GM21619 (cell line): ENCODE results near the gene KSR2.

Experiments
- ATAC-seq: cut with Tn5 transposase; IDR thresholded peaks from one replicate; pipeline ENCODE4 v1.9.1; 2021; ENCODE audit not compliant: unreplicated experiment

KSR2 gene

DNA sequence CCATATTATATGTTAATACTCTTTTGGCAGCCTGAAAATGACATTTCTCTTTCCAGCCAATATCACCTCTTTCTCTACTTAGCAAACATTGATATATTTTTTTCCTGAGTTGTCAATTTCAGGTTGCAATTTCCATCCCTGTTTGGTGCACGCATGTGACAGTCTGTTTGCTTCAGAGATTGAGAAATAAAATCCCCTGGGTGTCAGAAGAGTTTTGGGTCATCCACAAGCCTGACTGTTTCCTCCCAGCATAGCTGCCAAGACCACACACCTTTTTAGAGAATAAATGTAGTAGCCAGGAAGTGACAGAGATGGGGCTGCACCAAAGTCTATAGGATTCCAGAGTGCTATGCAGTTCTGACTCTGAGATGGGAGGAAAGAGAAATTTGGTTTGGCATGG, 462.5 kb downstream of the KSR2 start:
- no peak for ATAC-seq

DNA sequence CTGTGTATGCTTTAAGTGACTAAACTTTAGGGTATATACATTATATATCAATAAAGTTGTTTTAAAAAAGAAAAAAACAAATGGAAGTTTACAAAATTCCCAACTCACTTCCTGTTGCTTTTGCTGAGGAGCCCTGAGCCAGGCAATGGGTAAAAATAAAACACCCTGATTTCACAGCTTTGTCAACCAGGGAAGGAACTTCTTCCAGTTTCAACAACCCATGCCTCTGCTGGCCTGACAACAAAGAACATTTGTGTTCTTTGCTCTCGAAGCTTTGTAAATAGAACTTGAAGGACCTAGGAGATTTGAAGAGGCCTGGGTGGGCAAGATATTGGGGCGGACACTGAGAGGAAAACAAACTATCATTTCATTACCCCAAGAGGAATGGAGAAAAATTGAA, 466.2 kb downstream of the KSR2 start:
- no peak for ATAC-seq

GRCh38 chr12:117502233-117502632, 466.6 kb downstream of the KSR2 start:
- no peak for ATAC-seq

DNA sequence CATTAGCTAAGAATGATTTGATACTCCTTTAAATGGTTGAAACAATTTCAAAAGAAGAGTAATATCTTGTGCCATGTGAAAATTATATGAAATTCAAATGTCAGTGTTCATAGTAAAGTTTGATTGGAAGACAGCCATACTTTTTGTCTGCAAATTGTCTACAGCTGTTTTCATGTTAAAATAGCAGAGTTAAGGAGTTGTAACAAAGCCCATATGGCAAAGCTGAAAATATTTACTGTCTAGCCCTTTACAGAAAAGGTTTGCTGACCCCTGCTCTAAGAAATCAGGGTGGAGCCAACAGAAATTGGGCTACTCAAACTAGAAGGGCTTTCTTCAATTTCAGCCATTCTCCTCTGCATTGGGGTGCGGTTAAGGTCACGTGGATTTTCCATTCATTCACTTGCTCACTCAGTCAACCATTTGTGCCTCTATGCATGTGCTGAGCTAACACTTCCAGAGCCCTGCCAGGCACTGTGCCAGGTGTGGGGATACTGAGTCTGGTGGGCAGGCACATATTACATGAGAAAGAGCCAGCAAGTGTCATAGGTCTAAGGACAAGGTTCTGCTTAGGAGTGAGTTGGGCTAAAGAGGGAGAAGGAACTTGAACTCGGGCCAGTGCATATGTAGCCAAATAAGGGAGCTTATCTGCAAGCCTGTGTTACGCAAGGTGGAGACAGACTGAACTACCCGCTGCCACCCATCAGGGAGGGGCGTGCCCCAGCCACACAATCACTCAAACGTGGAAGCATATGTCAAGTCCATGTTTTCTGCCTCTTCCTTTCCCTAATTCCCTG, 467.5 kb downstream of the KSR2 start:
- ATAC-seq: no peak

- ATAC-seq: no peak
Measured at GRCh38 chr12:117499759-117500485, 468.9 kb downstream of the KSR2 start.

GRCh38 chr12:117498880-117499279, 469.9 kb downstream of the KSR2 start:
- no peak for ATAC-seq

- no peak for ATAC-seq
Measured at GRCh38 chr12:117498256-117498655, 470.5 kb downstream of the KSR2 start.

DNA sequence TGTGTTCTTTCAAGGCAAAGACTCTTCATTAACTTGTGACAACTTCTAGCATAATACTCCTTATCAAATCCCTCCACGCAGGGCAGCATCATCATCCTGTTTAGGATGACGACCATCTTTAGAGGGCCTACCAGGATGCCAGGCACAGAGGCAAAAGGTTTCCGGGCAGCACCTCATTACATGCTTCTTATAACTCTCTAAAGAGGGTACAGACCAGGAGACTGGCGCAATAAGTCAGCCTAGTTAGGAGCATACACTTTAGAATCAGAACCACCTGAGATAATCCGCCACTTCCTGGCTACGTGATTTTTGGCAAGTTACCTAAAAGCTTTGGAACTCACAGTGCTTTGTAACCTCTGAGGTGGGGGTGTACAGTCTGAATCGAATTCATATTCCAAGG, 471.4 kb downstream of the KSR2 start:
- no peak for ATAC-seq

GRCh38 chr12:117494833-117495655, 473.7 kb downstream of the KSR2 start:
- ATAC-seq: no peak

GRCh38 chr12:117491711-117492110, 477.1 kb downstream of the KSR2 start:
- no peak for ATAC-seq

DNA sequence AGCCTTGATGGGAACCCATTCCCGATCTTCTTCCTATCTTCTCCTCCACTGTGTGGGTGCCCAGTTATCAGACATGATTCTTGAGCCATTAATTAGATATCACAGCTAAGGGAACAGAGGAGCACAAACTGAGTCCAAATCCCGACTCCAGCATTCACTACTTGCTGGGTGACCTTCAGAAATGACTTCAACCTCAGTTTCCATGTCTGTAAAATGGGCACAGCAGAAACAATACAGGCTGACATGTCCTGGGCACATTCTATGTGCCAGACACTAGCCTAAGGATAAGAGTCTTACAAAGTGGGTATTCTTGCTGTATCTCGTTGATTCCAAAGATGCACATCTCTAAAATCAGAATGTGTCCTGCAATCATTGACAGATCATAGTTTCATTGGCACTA, 478.7 kb downstream of the KSR2 start:
- no peak for ATAC-seq

- no peak for ATAC-seq
Measured at GRCh38 chr12:117489671-117490070, 479.1 kb downstream of the KSR2 start.

- no peak for ATAC-seq
Measured at GRCh38 chr12:117486840-117487659, 481.7 kb downstream of the KSR2 start.

- no peak for ATAC-seq
Measured at GRCh38 chr12:117485984-117486839, 482.6 kb downstream of the KSR2 start.

GRCh38 chr12:117484901-117485300, 483.9 kb downstream of the KSR2 start:
- ATAC-seq: no peak

DNA sequence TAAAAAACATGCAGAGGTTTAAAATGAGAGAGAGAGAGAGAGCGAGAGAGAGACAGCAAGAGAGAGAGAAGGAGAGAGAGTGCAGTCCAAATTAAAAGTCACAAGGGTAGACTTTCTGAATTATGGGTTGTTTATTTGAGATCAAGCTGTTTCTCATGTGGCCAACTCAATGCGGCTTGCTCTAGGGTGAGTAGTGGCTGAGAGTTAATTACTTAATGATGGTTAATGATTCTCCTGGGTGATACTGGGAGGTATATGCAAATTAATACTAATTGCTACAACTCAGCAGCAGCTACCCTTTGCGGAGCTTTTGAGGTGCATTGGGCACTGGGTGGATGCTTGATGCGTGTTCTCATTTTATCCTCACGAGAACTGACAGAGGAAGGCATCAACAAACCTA, 485.3 kb downstream of the KSR2 start:
- ATAC-seq: no peak

GRCh38 chr12:117481470-117481869, 487.3 kb downstream of the KSR2 start:
- ATAC-seq: no peak

DNA sequence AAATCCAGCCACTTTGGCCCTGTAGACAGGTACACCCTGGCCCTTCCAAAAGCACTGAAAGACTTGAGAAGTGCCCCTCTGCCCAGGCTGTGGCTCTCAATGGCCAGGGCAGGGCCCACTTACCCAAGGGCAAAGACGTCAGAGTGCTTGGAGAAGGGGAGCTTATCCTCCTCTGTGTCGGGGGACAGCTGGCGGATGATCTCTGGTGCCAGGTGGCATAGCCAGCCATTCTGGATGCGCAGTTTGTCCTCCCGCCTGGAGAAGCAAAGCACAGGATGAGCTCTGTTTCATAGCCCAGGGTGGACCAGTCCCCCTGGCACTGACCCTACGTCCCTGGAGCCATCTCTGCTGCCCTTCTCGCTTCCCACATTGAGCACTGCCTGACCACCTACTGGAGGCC, 492.4 kb downstream of the KSR2 start:
- no peak for ATAC-seq

DNA sequence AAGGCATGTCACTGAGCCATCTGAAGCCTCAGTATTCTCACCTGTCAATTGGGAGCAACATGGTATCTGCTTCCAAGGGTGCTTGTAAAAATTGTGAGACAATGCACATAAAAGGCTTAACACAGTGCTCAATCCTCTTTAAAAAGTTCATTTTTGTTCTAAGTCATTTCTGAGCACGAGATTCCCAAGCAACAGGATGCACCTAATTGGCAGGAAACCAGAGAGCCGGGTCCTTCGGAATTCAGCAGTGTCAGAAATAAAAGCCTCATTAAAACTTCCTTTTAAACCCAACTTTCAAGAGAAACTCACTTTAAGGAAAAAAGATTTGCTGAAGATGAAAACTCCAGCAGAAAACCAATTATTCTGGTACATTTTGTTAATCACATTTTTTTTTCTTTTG, 494.9 kb downstream of the KSR2 start:
- ATAC-seq: no peak

DNA sequence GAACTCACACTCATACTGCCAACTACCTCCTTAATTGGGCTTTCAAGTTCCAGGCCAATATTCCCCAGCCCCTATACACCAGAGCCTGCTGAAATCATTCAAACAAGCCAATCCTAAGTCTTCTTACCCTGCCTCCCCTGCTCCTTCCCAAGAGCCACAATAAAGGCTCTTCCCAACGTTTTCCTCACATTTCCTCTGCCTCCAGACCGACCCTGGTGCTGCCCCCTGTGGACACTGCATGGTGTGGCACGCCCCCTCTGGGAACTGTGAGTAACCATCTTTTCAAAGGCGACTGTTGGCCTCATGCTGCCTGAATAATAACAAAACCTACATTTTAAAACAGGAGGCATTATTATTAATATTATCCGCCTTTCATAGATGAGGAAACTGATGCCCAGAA, 495.8 kb downstream of the KSR2 start:
- no peak for ATAC-seq
